CD4-positive, alpha-beta T cell (primary cell): ENCODE measurements around the gene FASLG. TPM values are rescaled to one million over a fixed set of nuclear protein-coding genes. Genes with fewer than 3 reads are reported as not detected.

Experiments
- ATAC-seq: fragments of 200-7000 bp; cut with Tn5 transposase; one replicate; pipeline ENCODE4 v1.10.0; 2022; ENCODE audit warnings: mild to moderate bottlenecking; ENCODE audit not compliant: poor library complexity
- CTCF ChIA-PET: fragments of 350-600 bp; sonication (Branson Sonifier 250); formaldehyde crosslinking; loops from one replicate; lab custom pipeline; 2021; ENCODE audit warnings: antibody characterized with exemption, inconsistent platforms; lab: Charles Lee
- POLR2A ChIA-PET: fragments of 350-600 bp; sonication (Branson Sonifier 250); formaldehyde crosslinking; loops from one replicate; lab custom pipeline; 2021; ENCODE audit warnings: antibody characterized with exemption, inconsistent platforms; lab: Charles Lee
- DNase-seq, 14 experiments: peaks; one replicate each; pipeline ENCODE4 v3.0.0-alpha.2; 2013 to 2020; ENCODE audit warnings: mixed read lengths in 2 of 14
- H3K27ac ChIP-seq, 2 donors: one replicate each; pipeline versions ENCODE4 v1.5.1 to v1.7.0; 2013; ENCODE audit warnings: low read length in 2 of 2, low read depth in 1 of 2, mild to moderate bottlenecking in 1 of 2
- H3K27me3 ChIP-seq, 2 experiments: 1 replicate in 1 of 2; 2 replicates in 1 of 2; pipeline versions ENCODE4 v1.6.1 to v1.7.0; 2013; ENCODE audit warnings: low read length in 2 of 2, control low read depth in 1 of 2, mild to moderate bottlenecking in 1 of 2, moderate library complexity in 1 of 2; ENCODE audit not compliant: insufficient read depth in 2 of 2, control insufficient read depth in 1 of 2
- H3K36me3 ChIP-seq: one replicate; pipeline ENCODE4 v1.6.1; 2013; ENCODE audit warnings: low read length, control low read depth; ENCODE audit not compliant: insufficient read depth
- H3K4me1 ChIP-seq: one replicate; pipeline ENCODE4 v1.6.1; 2013; ENCODE audit warnings: low read length, control low read depth; ENCODE audit not compliant: insufficient read depth
- H3K4me3 ChIP-seq: one replicate; pipeline ENCODE4 v1.5.1; 2013; ENCODE audit warnings: mild to moderate bottlenecking, low read length, moderate library complexity
- H3K9me3 ChIP-seq, 2 experiments: 1 replicate in 1 of 2; 2 replicates in 1 of 2; pipeline versions ENCODE4 v1.6.1 to v1.7.0; 2013; ENCODE audit warnings: low read length in 2 of 2, mild to moderate bottlenecking in 2 of 2, control low read depth in 1 of 2, moderate library complexity in 1 of 2; ENCODE audit not compliant: control insufficient read depth in 1 of 2, insufficient read depth in 1 of 2
- H3K27ac Mint-ChIP-seq: one replicate; pipeline ENCODE4 v1.8.0; 2020; ENCODE audit warnings: mixed read lengths
- H3K27me3 Mint-ChIP-seq: one replicate; pipeline ENCODE4 v1.8.0; 2021; ENCODE audit warnings: mixed read lengths
- H3K36me3 Mint-ChIP-seq: one replicate; pipeline ENCODE4 v1.8.0; 2021; ENCODE audit warnings: low read depth, mixed read lengths
- H3K4me1 Mint-ChIP-seq: one replicate; pipeline ENCODE4 v1.8.0; 2021; ENCODE audit warnings: low read depth, mixed read lengths
- H3K4me3 Mint-ChIP-seq: one replicate; pipeline ENCODE4 v1.8.0; 2020; ENCODE audit warnings: mild to moderate bottlenecking, mixed read lengths
- H3K9me3 Mint-ChIP-seq: one replicate; pipeline ENCODE4 v1.8.0; 2020; ENCODE audit warnings: mixed read lengths
- intact Hi-C, 2 experiments: fragments of 100-400 bp; cut with DNase I in 1 of 2; cut with micrococcal nuclease in 1 of 2; formaldehyde crosslinking; loops; one replicate each; pipeline versions ENCODE4 v1.15.1 to v1.9.0; 2023 to 2025; cut with DNase I, micrococcal nuclease
- polyA plus RNA-seq, 2 donors: library from polyadenylated mRNA; unstranded; fragments of 120-200 nt; gene quantifications; one replicate each; pipeline ENCODE4 v1.2.1, GENCODE V29; 2013
- total RNA-seq, 174 experiments: library from RNA in 2 of 174; stranded (reverse) in 2 of 174; gene quantifications; one replicate each; pipeline ENCODE4 v1.2.3 and lab custom pipeline; 2021 to 2026
- TF ChIP-seq, protein P1 (sequence below): fragments of 200-600 bp; IDR thresholded peaks from one replicate; pipeline ENCODE4 v1.8.0; 2022; ENCODE audit warnings: antibody characterized with exemption, mild to moderate bottlenecking

FASLG gene, protein sequence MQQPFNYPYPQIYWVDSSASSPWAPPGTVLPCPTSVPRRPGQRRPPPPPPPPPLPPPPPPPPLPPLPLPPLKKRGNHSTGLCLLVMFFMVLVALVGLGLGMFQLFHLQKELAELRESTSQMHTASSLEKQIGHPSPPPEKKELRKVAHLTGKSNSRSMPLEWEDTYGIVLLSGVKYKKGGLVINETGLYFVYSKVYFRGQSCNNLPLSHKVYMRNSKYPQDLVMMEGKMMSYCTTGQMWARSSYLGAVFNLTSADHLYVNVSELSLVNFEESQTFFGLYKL
- total RNA-seq (under 1 TPM; 0.11 to 0.80 TPM), total RNA-seq (lab: John Stamatoyannopoulos, UW) (0.64 to 348 (median 10.1) reads per million in 172 experiments)
- polyA plus RNA-seq (2013, experiment 1 of 2): 2.6 TPM
- polyA plus RNA-seq (2013, experiment 2 of 2): 1.9 TPM

DNA sequence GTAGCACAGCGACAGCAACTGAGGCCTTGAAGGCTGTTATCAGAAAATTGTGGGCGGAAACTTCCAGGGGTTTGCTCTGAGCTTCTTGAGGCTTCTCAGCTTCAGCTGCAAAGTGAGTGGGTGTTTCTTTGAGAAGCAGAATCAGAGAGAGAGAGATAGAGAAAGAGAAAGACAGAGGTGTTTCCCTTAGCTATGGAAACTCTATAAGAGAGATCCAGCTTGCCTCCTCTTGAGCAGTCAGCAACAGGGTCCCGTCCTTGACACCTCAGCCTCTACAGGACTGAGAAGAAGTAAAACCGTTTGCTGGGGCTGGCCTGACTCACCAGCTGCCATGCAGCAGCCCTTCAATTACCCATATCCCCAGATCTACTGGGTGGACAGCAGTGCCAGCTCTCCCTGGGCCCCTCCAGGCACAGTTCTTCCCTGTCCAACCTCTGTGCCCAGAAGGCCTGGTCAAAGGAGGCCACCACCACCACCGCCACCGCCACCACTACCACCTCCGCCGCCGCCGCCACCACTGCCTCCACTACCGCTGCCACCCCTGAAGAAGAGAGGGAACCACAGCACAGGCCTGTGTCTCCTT, at the start of gene FASLG:
FASLG (plus strand) TSS at position 233 of the 583 bp plus-strand sequence; CDS start at position 332, 99 bp downstream.
- Mint-ChIP-seq H3K27ac (peak within 1 kb of the TSS; percentile 62), H3K4me3 (peak within 1 kb of the TSS; percentile 77), H3K4me1 (peaks cover 62% of the 10 kb centered on the region), H3K36me3 (no peaks in the 10 kb centered on the region), H3K9me3 (no peaks in the 10 kb centered on the region), H3K27me3 (no peaks in the 10 kb centered on the region)
- Histone ChIP-seq H3K9me3 (no peaks in the 10 kb centered on the region), H3K4me1 (peaks cover 51% of the 10 kb centered on the region), H3K4me3 (peak within 1 kb of the TSS; percentile 60), H3K36me3 (no peaks in the 10 kb centered on the region), H3K27ac (peak within 1 kb of the TSS in 1 of 2 donors; percentile 48), H3K27me3 (no peaks in the 10 kb centered on the region)
- intact Hi-C loops: no loop called here
- peak in 6 of 14 experiments; percentile 24 to 77 (median 53) for DNase-seq
- TF ChIP-seq, protein P1, sequence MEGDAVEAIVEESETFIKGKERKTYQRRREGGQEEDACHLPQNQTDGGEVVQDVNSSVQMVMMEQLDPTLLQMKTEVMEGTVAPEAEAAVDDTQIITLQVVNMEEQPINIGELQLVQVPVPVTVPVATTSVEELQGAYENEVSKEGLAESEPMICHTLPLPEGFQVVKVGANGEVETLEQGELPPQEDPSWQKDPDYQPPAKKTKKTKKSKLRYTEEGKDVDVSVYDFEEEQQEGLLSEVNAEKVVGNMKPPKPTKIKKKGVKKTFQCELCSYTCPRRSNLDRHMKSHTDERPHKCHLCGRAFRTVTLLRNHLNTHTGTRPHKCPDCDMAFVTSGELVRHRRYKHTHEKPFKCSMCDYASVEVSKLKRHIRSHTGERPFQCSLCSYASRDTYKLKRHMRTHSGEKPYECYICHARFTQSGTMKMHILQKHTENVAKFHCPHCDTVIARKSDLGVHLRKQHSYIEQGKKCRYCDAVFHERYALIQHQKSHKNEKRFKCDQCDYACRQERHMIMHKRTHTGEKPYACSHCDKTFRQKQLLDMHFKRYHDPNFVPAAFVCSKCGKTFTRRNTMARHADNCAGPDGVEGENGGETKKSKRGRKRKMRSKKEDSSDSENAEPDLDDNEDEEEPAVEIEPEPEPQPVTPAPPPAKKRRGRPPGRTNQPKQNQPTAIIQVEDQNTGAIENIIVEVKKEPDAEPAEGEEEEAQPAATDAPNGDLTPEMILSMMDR: no peak
- peak; percentile 10 for ATAC-seq
- ChIA-PET POLR2A (interaction anchor here (0.8 to 1.9 kb wide), 10 partner anchors 12 to 61 kb away, joined by 3 to 7 read pairs (median 4); no protein-coding TSS in a partner anchor), CTCF (interaction anchor here (0.9 to 1.3 kb wide), 3 partner anchors 22 to 61 kb away, joined by 3 read pairs; no protein-coding TSS in a partner anchor)

DNA sequence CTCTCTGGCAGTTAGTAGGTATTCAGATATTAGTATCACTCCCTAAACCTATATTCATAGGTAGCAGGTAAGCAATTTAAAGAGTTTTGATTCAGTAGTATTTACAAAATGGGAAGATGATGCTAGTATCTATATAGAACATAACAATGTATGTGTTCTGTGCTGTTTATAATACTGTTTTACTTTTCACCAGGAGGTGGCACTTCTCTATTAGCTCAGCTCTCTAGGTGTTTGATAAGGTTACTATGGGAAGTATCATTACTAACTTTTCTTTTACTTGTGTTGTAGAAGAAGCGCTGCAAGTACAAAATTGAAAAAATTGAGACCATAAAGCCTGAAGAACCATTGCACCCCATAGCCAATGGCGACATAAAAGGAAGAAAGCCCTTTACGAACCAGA, 49.4 kb upstream of the FASLG start:
- Mint-ChIP-seq H3K27ac (no peak overlapping the region), H3K9me3 (no peaks in the 10 kb centered on the region), H3K27me3 (no peaks in the 10 kb centered on the region), H3K36me3 (peaks cover 53% of the 10 kb centered on the region), H3K4me3 (no peak overlapping the region), H3K4me1 (peaks cover 6% of the 10 kb centered on the region)
- no peaks in the 10 kb centered on the region for H3K9me3 ChIP-seq
- H3K4me3 ChIP-seq: no peak overlapping the region
- H3K27ac ChIP-seq: no peak overlapping the region
- DNase-seq: peak in 3 of 14 experiments; percentile 56 to 63 (median 58)
- no peaks in the 10 kb centered on the region for H3K27me3 ChIP-seq
- H3K4me1 ChIP-seq: no peaks in the 10 kb centered on the region
- peaks cover 21% of the 10 kb centered on the region for H3K36me3 ChIP-seq
- intact Hi-C loops: loop anchor here (1.0 to 10.0 kb wide), 4 partner anchors 43 to 1235 kb away; no protein-coding TSS in a partner anchor
- ATAC-seq: peak; percentile 84
- ChIA-PET CTCF (interaction anchor here (0.6 to 3.7 kb wide), 15 partner anchors 18 to 118 kb away, joined by 3 to 49 read pairs (median 3); partner anchors contain the start of gene FASLG), POLR2A (interaction anchor here (0.7 to 1.7 kb wide), 3 partner anchors 18 to 110 kb away, joined by 3 to 8 read pairs (median 5); no protein-coding TSS in a partner anchor)
- TF ChIP-seq, protein P1: peak; percentile 84

DNA sequence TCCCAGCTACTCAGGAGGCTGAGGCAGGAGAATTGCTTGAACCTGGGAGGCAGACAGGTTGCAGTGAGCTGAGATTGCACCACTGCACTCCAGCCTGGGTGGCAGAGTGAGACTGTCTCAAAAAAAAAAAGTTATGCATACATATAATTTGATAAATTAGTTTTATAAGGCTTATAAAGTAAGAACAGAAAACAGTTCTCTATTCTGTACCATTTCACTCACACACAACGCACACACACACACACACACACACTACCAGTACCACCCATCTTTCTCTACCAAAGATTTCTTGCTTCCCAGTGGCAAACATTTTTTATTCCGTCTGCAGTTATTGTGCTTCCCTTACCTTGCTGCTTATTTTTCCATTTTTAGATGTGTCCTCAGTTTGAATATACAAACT, 46.4 kb upstream of the FASLG start:
- Histone ChIP-seq H3K36me3 (peaks cover 18% of the 10 kb centered on the region), H3K4me1 (no peaks in the 10 kb centered on the region), H3K27ac (no peak overlapping the region), H3K4me3 (no peak overlapping the region), H3K27me3 (no peaks in the 10 kb centered on the region), H3K9me3 (peaks cover 0 to 12% of the 10 kb centered on the region in 2 experiments)
- CTCF ChIA-PET: no interaction called here
- Mint-ChIP-seq H3K27ac (no peak overlapping the region), H3K27me3 (no peaks in the 10 kb centered on the region), H3K9me3 (peaks cover 6% of the 10 kb centered on the region), H3K4me3 (no peak overlapping the region), H3K4me1 (peaks cover 6% of the 10 kb centered on the region), H3K36me3 (peaks cover 54% of the 10 kb centered on the region)
- DNase-seq (no peak), ATAC-seq (no peak)
- POLR2A ChIA-PET: no interaction called here
- TF ChIP-seq, protein P1: no peak
- intact Hi-C loops: no loop called here
